ENCODE data around the gene OR9I1. TPM values are rescaled to one million over a fixed set of nuclear protein-coding genes. Genes with fewer than 3 reads are reported as not detected.

OR9I1 gene
- total and polyA plus RNA-seq, 2 donors (not counting 1 experiment from before 2014, with no cell fraction given) = not detected

DNA sequence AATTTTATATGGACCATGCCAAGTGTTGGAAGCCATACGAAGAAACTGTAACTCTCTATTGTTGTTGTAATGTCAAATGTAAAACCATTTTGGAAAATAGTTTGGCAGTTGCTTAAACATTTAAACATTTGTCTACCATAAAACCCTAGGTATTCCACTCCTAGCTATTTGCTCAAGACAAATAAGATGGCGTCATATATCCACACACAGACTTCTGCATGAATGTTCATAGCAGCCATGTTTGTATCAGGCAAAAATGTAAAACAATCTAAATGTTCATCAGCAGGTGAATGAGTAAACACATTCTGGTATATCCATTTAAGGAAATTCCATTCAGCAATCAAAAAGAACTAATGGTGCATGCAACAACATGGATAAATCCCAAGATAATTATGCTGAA lies 27.9 kb downstream of the OR9I1 start:
- no peaks in the 10 kb centered on the region for H3K4me1 ChIP-seq (ENCODE audit: control insufficient read depth in 2 of 2, insufficient read depth in 2 of 2, low read length in 2 of 2)
- no peaks in the 10 kb centered on the region for H3K4me1 Mint-ChIP-seq
- no CpG with 5 or more reads among the region's 2 CpGs for WGBS (ENCODE audit: insufficient coverage)
- ATAC-seq (ENCODE audit: low read depth) = no peak
- no peaks in the 10 kb centered on the region for H3K79me2 ChIP-seq (ENCODE audit: control insufficient read depth, insufficient read depth, low read length)
- peaks cover 4% of the 10 kb centered on the region for H3K27me3 Mint-ChIP-seq
- intact Hi-C loops (cut with micrococcal nuclease) = no loop called here
- no peak overlapping the region for H3K9ac ChIP-seq (ENCODE audit: low read length)
- no peak overlapping the region for H3K4me3 ChIP-seq (ENCODE audit: control extremely low read depth in 1 of 5, extremely low read depth in 1 of 5, insufficient read depth in 1 of 5, low read depth in 2 of 5, low read length in 4 of 5)
- H4K20me1 ChIP-seq (ENCODE audit: control insufficient read depth, insufficient read depth, low read length, poor library complexity, severe bottlenecking) = no peaks in the 10 kb centered on the region
- DNase-seq = no peak
- H3K27ac Mint-ChIP-seq = no peak overlapping the region
- no peaks in the 10 kb centered on the region for H3K36me3 ChIP-seq (replicated peaks in 1 of 2; ENCODE audit: control extremely low read depth in 1 of 2, control insufficient read depth in 1 of 2, extremely low read depth in 1 of 2, insufficient read depth in 2 of 2, low read length in 1 of 2)
- H3K4me3 Mint-ChIP-seq = no peak overlapping the region
- ChIA-PET CTCF (no interaction called here), POLR2A (no interaction called here)
- TF ChIP-seq CTCF (IDR thresholded peaks at IDR 0.05) (no peak), EZH2 (IDR thresholded peaks at IDR 0.05; ENCODE audit: borderline replicate concordance, insufficient read depth, low read depth, low read length, poor library complexity, severe bottlenecking) (no peak)
- no peak overlapping the region for H2AFZ ChIP-seq (ENCODE audit: insufficient read depth, low read depth, low read length, poor library complexity, severe bottlenecking)
- peaks cover 0 to 4% (median 2%) of the 10 kb centered on the region in 3 donors for H3K9me3 ChIP-seq (ENCODE audit: control extremely low read depth in 1 of 3, control insufficient read depth in 2 of 3, insufficient read depth in 1 of 3, low read length in 2 of 3)
- peaks cover 6% of the 10 kb centered on the region for H3K9me3 Mint-ChIP-seq (ENCODE audit: insufficient read depth)
- H3K27ac ChIP-seq (ENCODE audit: low read length in 2 of 2) = no peak overlapping the region
- no peaks in the 10 kb centered on the region for H3K27me3 ChIP-seq (replicated peaks in 1 of 4; ENCODE audit: control extremely low read depth in 1 of 4, control insufficient read depth in 3 of 4, insufficient read depth in 4 of 4, low read length in 3 of 4)
- no peak overlapping the region for H3K4me2 ChIP-seq (replicated peaks; ENCODE audit: low read depth, low read length, poor library complexity, severe bottlenecking)

- Histone ChIP-seq H4K20me1 (ENCODE audit: control insufficient read depth, insufficient read depth, low read length, poor library complexity, severe bottlenecking) (no peaks in the 10 kb centered on the region), H3K36me3 (replicated peaks in 1 of 2; ENCODE audit: control extremely low read depth in 1 of 2, control insufficient read depth in 1 of 2, extremely low read depth in 1 of 2, insufficient read depth in 2 of 2, low read length in 1 of 2) (no peaks in the 10 kb centered on the region), H3K9ac (ENCODE audit: low read length) (no peak overlapping the region), H3K79me2 (ENCODE audit: control insufficient read depth, insufficient read depth, low read length) (no peaks in the 10 kb centered on the region), H3K4me3 (ENCODE audit: control extremely low read depth in 1 of 5, extremely low read depth in 1 of 5, insufficient read depth in 1 of 5, low read depth in 2 of 5, low read length in 4 of 5) (no peak overlapping the region), H3K9me3 (ENCODE audit: control extremely low read depth in 1 of 3, control insufficient read depth in 2 of 3, insufficient read depth in 1 of 3, low read length in 2 of 3) (peaks cover 0 to 3% (median 2%) of the 10 kb centered on the region in 3 donors), H2AFZ (ENCODE audit: insufficient read depth, low read depth, low read length, poor library complexity, severe bottlenecking) (no peak overlapping the region), H3K4me2 (replicated peaks; ENCODE audit: low read depth, low read length, poor library complexity, severe bottlenecking) (no peak overlapping the region), H3K4me1 (ENCODE audit: control insufficient read depth in 2 of 2, insufficient read depth in 2 of 2, low read length in 2 of 2) (no peaks in the 10 kb centered on the region), H3K27me3 (replicated peaks in 1 of 4; ENCODE audit: control extremely low read depth in 1 of 4, control insufficient read depth in 3 of 4, insufficient read depth in 4 of 4, low read length in 3 of 4) (no peaks in the 10 kb centered on the region), H3K27ac (ENCODE audit: low read length in 2 of 2) (no peak overlapping the region)
- H3K27me3 Mint-ChIP-seq = peaks cover 6% of the 10 kb centered on the region
- H3K9me3 Mint-ChIP-seq (ENCODE audit: insufficient read depth) = peaks cover 9% of the 10 kb centered on the region
- POLR2A ChIA-PET = no interaction called here
- TF ChIP-seq EZH2 (IDR thresholded peaks at IDR 0.05; ENCODE audit: borderline replicate concordance, insufficient read depth, low read depth, low read length, poor library complexity, severe bottlenecking) (no peak), CTCF (IDR thresholded peaks at IDR 0.05) (no peak)
- no peak overlapping the region for H3K4me3 Mint-ChIP-seq
- intact Hi-C loops (cut with micrococcal nuclease) = no loop called here
- CTCF ChIA-PET = no interaction called here
- ATAC-seq (ENCODE audit: low read depth) = no peak
- no peaks in the 10 kb centered on the region for H3K4me1 Mint-ChIP-seq
- WGBS (ENCODE audit: insufficient coverage) = no CpG with 5 or more reads among the region's 2 CpGs
- H3K27ac Mint-ChIP-seq = no peak overlapping the region
- no peak for DNase-seq
Observed at GRCh38 chr11:58086528-58086927, 38.8 kb downstream of the OR9I1 start.
